Fibroblast of mammary gland (primary cell): Measurements from ENCODE around the gene ADSS2.

Experiments used
- DNase-seq: peaks from one replicate; pipeline ENCODE4 v3.0.0-alpha.2; 2010; ENCODE audit warnings: low read depth
- H3K4me3 ChIP-seq: 2 replicates; pipeline ENCODE4 v1.5.1; 2011; ENCODE audit warnings: low read depth, mild to moderate bottlenecking, low read length, moderate library complexity; ENCODE audit not compliant: control insufficient read depth
- CTCF ChIP-seq: conservative IDR thresholded peaks from 2 replicates; pipeline ENCODE4 v1.5.1; 2011; ENCODE audit warnings: low read depth, low read length, inconsistent platforms; ENCODE audit not compliant: control insufficient read depth, insufficient read depth

ADSS2 gene

GRCh38 chr1:244391761-244392160 is 59.9 kb downstream of the ADSS2 start:
- no peak for TF ChIP-seq CTCF
- peak; percentile 37 for DNase-seq
- no peak overlapping the region for H3K4me3 ChIP-seq

DNA sequence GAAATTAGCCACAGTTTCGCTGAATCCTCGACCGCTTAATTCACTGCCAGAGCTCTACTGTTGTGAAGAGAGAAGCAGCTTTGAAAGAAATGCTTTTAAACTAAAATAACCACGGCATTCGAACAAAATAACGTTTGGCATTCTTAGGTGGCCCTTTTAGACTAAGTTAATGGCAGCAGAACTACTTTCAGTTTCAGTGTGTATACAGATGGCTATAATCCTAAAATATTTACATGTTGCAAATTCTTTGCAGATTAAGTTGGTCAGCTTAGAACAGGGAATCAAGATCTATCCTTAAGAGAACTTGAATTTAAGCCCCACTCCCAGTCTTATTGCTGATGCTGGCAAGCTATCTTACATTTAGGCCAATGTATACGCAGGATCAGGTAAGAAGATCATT is 62.7 kb downstream of the ADSS2 start:
- TF ChIP-seq CTCF = no peak
- no peak overlapping the region for H3K4me3 ChIP-seq
- DNase-seq = no peak

DNA sequence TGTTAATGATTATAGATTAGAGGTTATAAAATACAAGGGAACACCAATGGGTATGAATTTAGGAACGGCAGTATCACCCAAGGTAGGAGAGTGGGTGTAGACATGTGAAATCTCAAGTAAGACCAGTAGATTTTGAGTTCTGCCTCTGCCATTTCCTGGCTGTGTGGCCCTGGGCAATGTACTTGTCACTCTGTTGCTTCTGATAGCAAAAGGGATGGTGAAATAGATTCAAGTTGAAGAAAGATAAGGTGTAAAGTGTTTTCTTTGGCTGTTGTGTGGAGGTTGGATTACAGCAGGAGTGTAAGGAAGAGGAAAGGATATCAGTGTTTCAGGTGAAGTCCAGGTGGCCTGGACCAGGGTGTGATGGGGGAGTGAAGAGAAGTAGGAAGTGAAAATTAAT is 64.3 kb downstream of the ADSS2 start:
- no peak overlapping the region for H3K4me3 ChIP-seq
- no peak for TF ChIP-seq CTCF
- no peak for DNase-seq

DNA sequence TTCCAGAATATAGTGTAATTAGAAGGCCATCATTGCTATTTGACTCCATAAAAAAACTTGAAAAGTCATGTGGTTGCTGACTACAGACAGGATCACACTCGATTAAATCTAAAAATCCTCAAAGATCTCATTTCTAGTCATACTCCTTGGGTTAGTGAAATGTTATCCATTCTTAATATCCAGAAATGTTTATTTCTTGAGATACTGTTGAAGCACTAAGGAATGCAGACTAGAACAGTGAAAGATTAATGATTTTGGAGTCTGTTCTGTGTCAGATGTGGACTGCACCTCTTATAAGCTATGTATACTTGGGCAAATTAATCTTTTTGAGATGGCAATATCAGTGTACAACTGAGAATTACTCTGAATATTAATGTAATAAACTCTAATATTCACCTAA is 65.1 kb downstream of the ADSS2 start:
- no peak overlapping the region for H3K4me3 ChIP-seq
- TF ChIP-seq CTCF = no peak
- DNase-seq = no peak

- no peak overlapping the region for H3K4me3 ChIP-seq
- TF ChIP-seq CTCF = no peak
- no peak for DNase-seq
These were observed 67.6 kb downstream of the ADSS2 start for GRCh38 chr1:244384066-244384465.

DNA sequence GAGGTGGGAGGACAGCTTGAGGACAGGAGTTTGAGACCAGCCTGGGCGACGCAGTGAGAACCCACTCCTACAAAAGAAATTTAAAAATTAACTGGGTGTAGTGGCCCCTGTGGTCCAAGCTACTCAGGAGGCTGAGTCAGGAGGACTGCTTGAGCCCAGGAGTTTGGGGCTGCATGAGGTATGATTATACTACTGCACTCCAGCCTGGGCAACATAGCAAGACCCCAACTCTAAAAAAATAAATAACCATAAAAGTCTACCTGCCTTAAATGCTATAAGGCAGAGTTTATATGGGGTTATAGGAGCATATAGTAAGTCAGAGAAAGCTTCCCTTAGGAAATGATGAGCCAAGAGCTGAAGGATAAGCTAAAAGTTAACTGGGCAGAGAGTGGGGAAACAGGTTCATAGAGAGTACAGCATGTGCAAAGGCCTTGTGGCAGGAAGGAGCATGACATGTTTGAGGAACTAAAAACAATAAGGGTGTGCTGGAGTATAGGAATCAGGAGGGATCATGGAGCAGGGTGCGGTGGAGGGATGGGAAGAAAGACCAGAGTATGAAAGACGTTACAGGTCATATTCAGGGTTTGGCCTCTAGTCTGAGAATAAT is 68.3 kb downstream of the ADSS2 start:
- no peak overlapping the region for H3K4me3 ChIP-seq
- DNase-seq = no peak
- no peak for TF ChIP-seq CTCF
